ENCODE data around the gene ADAM12.

ADAM12 gene

GRCh38 chr10:126146771-126147170, 241.5 kb downstream of the ADAM12 start:
- no peak for DNase-seq (ENCODE audit: low read depth)

GRCh38 chr10:126143117-126143516, 245.2 kb downstream of the ADAM12 start:
- no peak for DNase-seq (ENCODE audit: low read depth)

DNA sequence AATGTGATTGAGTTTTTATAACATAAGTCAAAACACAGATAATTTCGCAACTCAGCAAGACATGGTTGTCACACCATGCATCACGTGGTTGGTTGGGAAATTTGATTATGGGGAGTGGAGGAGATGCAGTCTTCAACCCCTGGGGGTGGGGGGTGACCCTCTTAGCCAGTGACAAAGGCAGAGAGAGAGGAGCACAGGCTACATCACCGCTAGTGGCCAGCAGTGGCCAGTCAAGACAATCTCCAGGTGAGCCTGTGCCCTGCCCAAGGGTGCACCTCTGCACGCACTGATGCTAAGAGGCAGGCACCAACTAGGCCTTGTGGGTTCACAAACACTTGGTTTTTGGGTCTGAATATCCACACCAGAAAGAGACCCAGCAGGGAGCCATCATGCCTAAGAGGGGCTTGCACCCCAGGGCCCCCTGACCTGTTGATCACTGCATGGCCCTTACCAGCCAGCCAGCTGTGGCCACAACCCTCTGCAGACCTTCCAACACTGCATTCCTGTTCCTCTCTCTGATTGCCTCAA, 247.5 kb downstream of the ADAM12 start:
- no peak for DNase-seq (ENCODE audit: low read depth)

- no peak for DNase-seq (ENCODE audit: low read depth)
These were observed 250.6 kb downstream of the ADAM12 start for GRCh38 chr10:126137562-126138221.

GRCh38 chr10:126135941-126136595, 252.2 kb downstream of the ADAM12 start:
- no peak for DNase-seq (ENCODE audit: low read depth)

- no peak for DNase-seq (ENCODE audit: low read depth)
These were observed 253.1 kb downstream of the ADAM12 start for GRCh38 chr10:126135177-126135576.

DNA sequence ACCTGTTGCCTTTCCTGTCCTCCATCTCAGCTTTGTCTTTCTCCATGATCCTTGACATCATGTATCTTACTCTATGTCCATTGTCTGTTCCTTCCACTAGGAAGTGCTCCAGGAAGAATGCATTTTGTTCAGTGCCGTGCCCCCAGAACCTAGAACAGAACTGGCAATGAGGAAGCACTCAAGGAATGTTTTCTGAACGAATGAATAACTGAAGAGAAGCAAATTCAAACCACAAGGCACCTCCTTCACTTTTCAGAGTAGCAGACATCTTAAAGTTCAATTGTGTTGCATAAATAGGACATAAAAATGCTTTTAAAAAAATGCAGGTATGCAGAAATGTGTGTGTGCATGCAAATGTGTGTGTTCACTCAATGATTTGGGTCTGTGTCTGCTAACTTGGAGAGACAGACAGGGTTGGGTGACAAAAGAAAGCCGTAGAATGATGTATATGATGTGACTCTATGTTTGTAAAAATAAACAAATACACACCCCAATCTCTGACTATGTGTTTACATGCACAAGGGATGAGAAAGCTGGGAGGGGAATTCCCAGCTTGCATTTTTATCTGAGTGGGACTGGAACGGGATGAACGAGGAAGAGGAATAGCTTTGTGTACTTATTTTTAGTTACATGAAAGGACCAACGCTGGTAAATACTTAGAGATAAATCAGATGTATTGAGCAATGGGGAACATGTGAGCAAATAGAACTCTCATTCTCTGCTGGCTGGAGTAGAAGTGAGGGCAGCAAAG, 254.2 kb downstream of the ADAM12 start:
- DNase-seq (ENCODE audit: low read depth), result no peak

GRCh38 chr10:126133082-126133620, 255.1 kb downstream of the ADAM12 start:
- no peak for DNase-seq (ENCODE audit: low read depth)

- DNase-seq (ENCODE audit: low read depth), result no peak
These were observed 256.9 kb downstream of the ADAM12 start for GRCh38 chr10:126131341-126131740.

- DNase-seq (ENCODE audit: low read depth), result no peak
These were observed 258.0 kb downstream of the ADAM12 start for GRCh38 chr10:126130271-126130710.

GRCh38 chr10:126129026-126129425, 259.3 kb downstream of the ADAM12 start:
- no peak for DNase-seq (ENCODE audit: low read depth)

GRCh38 chr10:126128581-126128980, 259.7 kb downstream of the ADAM12 start:
- no peak for DNase-seq (ENCODE audit: low read depth)

- DNase-seq (ENCODE audit: low read depth), result no peak
These were observed 260.7 kb downstream of the ADAM12 start for GRCh38 chr10:126127481-126128029.

GRCh38 chr10:126126866-126127265, 261.4 kb downstream of the ADAM12 start:
- no peak for DNase-seq (ENCODE audit: low read depth)

GRCh38 chr10:126126023-126126422, 262.3 kb downstream of the ADAM12 start:
- no peak for DNase-seq (ENCODE audit: low read depth)

DNA sequence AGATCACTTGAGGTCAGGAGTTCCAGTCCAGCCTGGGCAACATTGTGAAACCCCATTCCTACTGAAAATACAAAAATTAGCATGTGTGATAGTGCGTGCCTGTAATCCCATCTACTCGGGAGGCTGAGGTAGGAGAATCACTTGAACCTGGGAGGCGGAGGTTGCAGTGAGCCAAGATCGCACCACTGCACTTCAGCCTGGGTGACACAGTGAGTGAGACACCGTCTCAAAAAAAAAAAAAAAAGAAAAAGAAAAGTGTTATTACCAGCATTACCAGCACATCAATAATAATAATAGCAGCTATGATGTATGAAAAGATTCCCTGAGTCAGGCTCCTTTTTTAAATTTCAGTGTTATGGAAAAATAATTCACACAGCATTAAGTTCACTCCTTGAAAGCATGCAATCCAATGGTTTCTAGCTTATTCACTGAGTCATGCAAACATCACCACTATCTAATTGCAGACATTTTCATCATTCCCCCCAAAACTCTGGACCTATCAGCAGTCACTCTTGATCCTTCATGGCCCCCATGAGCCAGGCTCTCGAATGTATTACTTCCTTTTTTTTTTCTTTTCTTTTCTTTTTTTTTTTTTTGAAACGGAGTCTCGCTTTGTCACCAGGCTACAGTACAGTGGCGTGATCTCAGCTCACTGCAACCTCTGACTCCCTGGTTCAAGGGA, 263.5 kb downstream of the ADAM12 start:
- no peak for DNase-seq (ENCODE audit: low read depth)

- no peak for DNase-seq (ENCODE audit: low read depth)
These were observed 264.2 kb downstream of the ADAM12 start for GRCh38 chr10:126124046-126124445.

DNA sequence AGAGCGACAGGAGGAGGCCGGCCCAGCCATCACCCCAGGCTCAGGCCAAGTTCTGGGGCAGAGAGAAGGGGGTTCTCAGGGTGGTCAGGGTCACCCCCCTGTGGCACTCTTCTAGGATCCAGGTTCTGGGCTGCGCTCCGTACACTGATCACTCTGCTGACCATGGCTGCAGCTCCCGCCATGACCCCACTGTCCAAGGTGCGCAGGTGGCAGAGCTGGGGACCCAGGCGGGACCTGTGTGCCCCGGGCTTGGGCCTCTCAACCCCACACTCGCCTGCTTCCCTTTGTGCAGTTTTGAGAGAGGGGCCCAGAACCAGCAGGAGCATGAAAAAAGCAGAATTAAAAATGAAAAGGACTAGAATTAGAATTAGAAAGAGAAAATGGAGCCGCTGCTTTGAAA, 264.8 kb downstream of the ADAM12 start:
- no peak for DNase-seq (ENCODE audit: low read depth)

DNA sequence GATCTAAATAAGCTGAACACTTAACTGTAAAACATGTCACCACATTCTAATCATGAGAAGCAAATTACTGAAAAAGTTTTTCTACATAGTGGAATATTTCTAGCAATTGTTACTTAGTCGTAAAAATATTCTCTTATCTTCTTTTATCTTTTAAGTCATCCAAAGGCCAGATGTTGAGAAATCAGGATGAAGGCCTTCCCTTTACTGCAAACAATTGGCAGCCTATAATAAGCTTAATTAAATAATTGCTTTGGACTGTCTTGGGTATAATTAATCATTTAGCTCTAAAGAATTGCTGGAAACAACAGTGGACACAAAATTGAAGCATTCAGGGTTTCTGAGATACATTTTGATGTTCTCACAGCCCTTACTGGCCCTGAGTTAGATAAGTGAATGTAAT, 265.4 kb downstream of the ADAM12 start:
- no peak for DNase-seq (ENCODE audit: low read depth)

DNA sequence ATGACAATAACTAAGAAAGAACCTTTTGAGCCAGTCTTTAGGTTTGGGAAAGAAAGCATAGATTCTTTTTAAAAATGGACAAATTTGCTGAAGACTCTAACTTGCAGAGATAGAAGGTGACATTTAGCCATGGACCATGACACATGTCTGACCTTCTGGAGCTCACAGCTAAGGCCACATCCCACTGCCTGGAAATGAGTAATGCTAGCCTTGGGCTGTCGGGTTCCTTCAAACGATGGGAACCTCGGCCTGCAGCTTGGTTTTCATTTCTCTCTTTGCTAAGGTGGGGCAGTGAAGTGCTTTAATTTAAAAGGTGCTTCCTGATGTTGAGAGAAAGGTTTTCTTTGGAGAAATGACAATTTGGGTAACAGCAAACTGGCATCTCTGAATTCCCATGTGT, 268.7 kb downstream of the ADAM12 start:
- no peak for DNase-seq (ENCODE audit: low read depth)

- DNase-seq (ENCODE audit: low read depth), result no peak
These were observed 269.8 kb downstream of the ADAM12 start for GRCh38 chr10:126118476-126118875.

DNA sequence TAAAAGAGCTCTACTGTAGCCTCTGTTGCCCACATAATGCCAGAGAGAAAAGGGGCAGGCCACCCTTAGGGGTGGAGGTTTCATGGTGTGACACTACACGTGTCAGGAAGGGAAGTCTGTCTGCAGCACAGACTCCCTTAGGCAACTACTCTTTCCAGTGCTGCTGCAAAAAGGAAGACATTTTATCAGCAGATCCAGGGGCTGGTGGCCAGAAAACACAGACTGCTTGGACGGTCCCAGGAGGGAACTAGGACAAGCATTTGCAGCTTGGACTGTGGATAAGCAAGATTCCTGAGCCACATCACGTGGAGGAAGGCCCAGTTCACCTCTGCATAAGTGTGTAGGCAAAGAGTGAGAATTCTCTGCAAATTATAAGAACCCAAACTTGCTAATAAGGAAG, 271.1 kb downstream of the ADAM12 start:
- no peak for DNase-seq (ENCODE audit: low read depth)
